ENCODE measurements around the gene BRPF3.
"Not testable (repeated sequence)": the region's sequence is repeated elsewhere in the genome, so short reads cannot be mapped to it uniquely, and the experiment has no call there.

The BRPF3 gene

GRCh38 chr6:36200154-36200891 lies 3.8 kb downstream of the BRPF3 start:
- no peak for DNase-seq (ENCODE audit: low read depth in 2 of 2)

- no peak for DNase-seq (ENCODE audit: low read depth in 2 of 2)
Measured at GRCh38 chr6:36200998-36201596, 4.6 kb downstream of the BRPF3 start.

- DNase-seq (ENCODE audit: low read depth in 2 of 2) = no peak
Measured at GRCh38 chr6:36201612-36202011, 5.1 kb downstream of the BRPF3 start.

- DNase-seq (ENCODE audit: low read depth in 2 of 2) = no peak
Measured at GRCh38 chr6:36202101-36202500, 5.6 kb downstream of the BRPF3 start.

- DNase-seq (ENCODE audit: low read depth in 2 of 2) = peak in 1 of 2 donors; percentile 24
Measured at GRCh38 chr6:36204068-36204753, 7.7 kb downstream of the BRPF3 start.

- no peak for DNase-seq (ENCODE audit: low read depth in 2 of 2)
Measured at GRCh38 chr6:36207155-36207554, 10.6 kb downstream of the BRPF3 start.

- DNase-seq (ENCODE audit: low read depth in 2 of 2) = no peak
Measured at GRCh38 chr6:36209606-36210005, 13.1 kb downstream of the BRPF3 start.

GRCh38 chr6:36210182-36210581 lies 13.6 kb downstream of the BRPF3 start:
- DNase-seq (ENCODE audit: low read depth in 2 of 2) = no peak

- no peak for DNase-seq (ENCODE audit: low read depth in 2 of 2)
Measured at GRCh38 chr6:36210886-36211595, 14.5 kb downstream of the BRPF3 start.

GRCh38 chr6:36216559-36216958 lies 20.0 kb downstream of the BRPF3 start:
- no peak for DNase-seq (ENCODE audit: low read depth in 2 of 2)

GRCh38 chr6:36217188-36217587 lies 20.6 kb downstream of the BRPF3 start:
- DNase-seq (ENCODE audit: low read depth in 2 of 2) = no peak

- DNase-seq (ENCODE audit: low read depth in 2 of 2) = no peak
Measured at GRCh38 chr6:36217946-36218345, 21.4 kb downstream of the BRPF3 start.

GRCh38 chr6:36218516-36218915 lies 22.0 kb downstream of the BRPF3 start:
- DNase-seq (ENCODE audit: low read depth in 2 of 2) = not testable (repeated sequence)

GRCh38 chr6:36219081-36219480 lies 22.5 kb downstream of the BRPF3 start:
- DNase-seq (ENCODE audit: low read depth in 2 of 2) = no peak

GRCh38 chr6:36220226-36220625 lies 23.7 kb downstream of the BRPF3 start:
- DNase-seq (ENCODE audit: low read depth in 2 of 2) = no peak

GRCh38 chr6:36221674-36222073 lies 25.1 kb downstream of the BRPF3 start:
- DNase-seq (ENCODE audit: low read depth in 2 of 2) = no peak

- DNase-seq (ENCODE audit: low read depth in 2 of 2) = no peak
Measured at GRCh38 chr6:36222924-36223323, 26.4 kb downstream of the BRPF3 start.

GRCh38 chr6:36223706-36224105 lies 27.2 kb downstream of the BRPF3 start:
- DNase-seq (ENCODE audit: low read depth in 2 of 2) = no peak

GRCh38 chr6:36224918-36225461 lies 28.4 kb downstream of the BRPF3 start:
- DNase-seq (ENCODE audit: low read depth in 2 of 2) = no peak

- DNase-seq (ENCODE audit: low read depth in 2 of 2) = no peak
Measured at GRCh38 chr6:36226438-36227047, 30.0 kb downstream of the BRPF3 start.

GRCh38 chr6:36227379-36228228 lies 31.1 kb downstream of the BRPF3 start:
- no peak for DNase-seq (ENCODE audit: low read depth in 2 of 2)
